RWPE2 (cell line): ENCODE data around the gene VTCN1.

Source experiments
- ATAC-seq: fragments of 200-7000 bp; cut with Tn5 transposase; 3 replicates; pipeline ENCODE4 v1.9.1; 2021; ENCODE audit warnings: low read depth
- DNase-seq: peaks from one replicate; pipeline ENCODE4 v3.0.0-alpha.2; 2020; ENCODE audit warnings: low spot score
- H3K27ac ChIP-seq: fragments of 450-650 bp; 2 replicates; pipeline ENCODE4 v1.5.1; 2017; ENCODE audit warnings: mild to moderate bottlenecking; ENCODE audit not compliant: poor library complexity, severe bottlenecking
- H3K27me3 ChIP-seq: fragments of 250-450 bp; sonication (Bioruptor Pico); 2 replicates; pipeline ENCODE4 v1.5.1; 2021; ENCODE audit warnings: mild to moderate bottlenecking, moderate library complexity; ENCODE audit not compliant: insufficient read depth, poor library complexity, severe bottlenecking
- H3K36me3 ChIP-seq: fragments of 250-450 bp; sonication (Bioruptor Pico); 2 replicates; pipeline ENCODE4 v1.5.1; 2020; ENCODE audit warnings: low read depth, mild to moderate bottlenecking, moderate library complexity
- H3K4me1 ChIP-seq: fragments of 250-450 bp; sonication (Bioruptor Pico); 2 replicates; pipeline ENCODE4 v1.5.1; 2021; ENCODE audit warnings: mild to moderate bottlenecking, moderate library complexity; ENCODE audit not compliant: insufficient read depth, poor library complexity, severe bottlenecking
- H3K4me3 ChIP-seq: fragments of 250-450 bp; sonication (Bioruptor Pico); 2 replicates; pipeline ENCODE4 v1.5.1; 2021; ENCODE audit warnings: mild to moderate bottlenecking, moderate library complexity; ENCODE audit not compliant: severe bottlenecking
- H3K9me3 ChIP-seq: fragments of 250-450 bp; sonication (Bioruptor Pico); 2 replicates; pipeline ENCODE4 v1.5.1; 2021; ENCODE audit warnings: mild to moderate bottlenecking, moderate library complexity; ENCODE audit not compliant: severe bottlenecking
- TF ChIP-seq, protein P1 (sequence below): fragments of 450-650 bp; IDR thresholded peaks from one replicate; pipeline ENCODE4 v1.5.1; 2017; ENCODE audit warnings: mild to moderate bottlenecking, moderate library complexity; ENCODE audit not compliant: poor library complexity, severe bottlenecking

The VTCN1 gene

DNA sequence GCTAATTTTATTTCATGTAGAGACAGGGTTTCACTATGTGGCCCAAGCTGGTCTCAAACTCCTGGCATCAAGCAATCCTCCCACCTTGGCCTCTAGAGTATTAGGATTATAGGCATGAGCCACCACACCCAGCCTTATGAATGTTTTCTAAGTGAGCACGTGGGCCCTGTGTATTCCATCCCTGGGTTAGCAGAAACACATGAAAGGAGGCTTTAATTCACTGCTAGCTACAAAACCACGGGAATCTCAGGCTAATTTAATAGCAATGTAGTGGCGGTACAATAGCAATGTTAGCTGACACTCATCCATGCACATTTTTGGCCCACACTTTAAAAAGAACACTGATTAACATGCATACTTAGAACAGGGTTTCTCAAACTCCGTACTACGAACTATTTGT lies 32.0 kb downstream of the VTCN1 start:
- H3K4me1 ChIP-seq, result peaks cover 7% of the 10 kb centered on the region
- ATAC-seq, result no peak
- no peaks in the 10 kb centered on the region for H3K27me3 ChIP-seq
- no peaks in the 10 kb centered on the region for H3K9me3 ChIP-seq
- TF ChIP-seq, protein P1, sequence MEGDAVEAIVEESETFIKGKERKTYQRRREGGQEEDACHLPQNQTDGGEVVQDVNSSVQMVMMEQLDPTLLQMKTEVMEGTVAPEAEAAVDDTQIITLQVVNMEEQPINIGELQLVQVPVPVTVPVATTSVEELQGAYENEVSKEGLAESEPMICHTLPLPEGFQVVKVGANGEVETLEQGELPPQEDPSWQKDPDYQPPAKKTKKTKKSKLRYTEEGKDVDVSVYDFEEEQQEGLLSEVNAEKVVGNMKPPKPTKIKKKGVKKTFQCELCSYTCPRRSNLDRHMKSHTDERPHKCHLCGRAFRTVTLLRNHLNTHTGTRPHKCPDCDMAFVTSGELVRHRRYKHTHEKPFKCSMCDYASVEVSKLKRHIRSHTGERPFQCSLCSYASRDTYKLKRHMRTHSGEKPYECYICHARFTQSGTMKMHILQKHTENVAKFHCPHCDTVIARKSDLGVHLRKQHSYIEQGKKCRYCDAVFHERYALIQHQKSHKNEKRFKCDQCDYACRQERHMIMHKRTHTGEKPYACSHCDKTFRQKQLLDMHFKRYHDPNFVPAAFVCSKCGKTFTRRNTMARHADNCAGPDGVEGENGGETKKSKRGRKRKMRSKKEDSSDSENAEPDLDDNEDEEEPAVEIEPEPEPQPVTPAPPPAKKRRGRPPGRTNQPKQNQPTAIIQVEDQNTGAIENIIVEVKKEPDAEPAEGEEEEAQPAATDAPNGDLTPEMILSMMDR, result no peak
- H3K27ac ChIP-seq, result no peak overlapping the region
- no peak overlapping the region for H3K4me3 ChIP-seq
- no peak for DNase-seq
- no peaks in the 10 kb centered on the region for H3K36me3 ChIP-seq

DNA sequence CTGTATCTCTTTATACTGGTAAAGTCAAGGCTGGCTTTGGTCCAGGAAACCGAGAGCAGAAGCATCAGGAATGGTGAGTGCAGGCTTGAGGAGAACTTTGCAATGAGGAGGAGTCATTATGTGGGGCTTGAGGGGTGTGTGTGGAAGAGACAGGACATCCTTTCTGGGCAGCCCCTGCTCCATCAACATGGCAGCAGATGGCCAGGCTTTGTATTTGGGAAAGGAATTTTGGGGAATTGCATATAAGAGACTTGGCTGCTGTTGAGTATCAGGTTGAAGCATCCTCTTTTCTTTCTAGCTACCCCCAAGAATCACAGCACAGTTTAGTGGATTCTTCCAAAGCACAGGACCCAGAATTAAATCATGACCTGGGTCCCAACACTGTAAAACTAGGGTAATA lies 33.4 kb downstream of the VTCN1 start:
- ATAC-seq, result no peak

GRCh38 chr1:117176579-117176978 lies 34.1 kb downstream of the VTCN1 start:
- no peaks in the 10 kb centered on the region for H3K9me3 ChIP-seq
- no peaks in the 10 kb centered on the region for H3K36me3 ChIP-seq
- TF ChIP-seq, protein P1, result no peak
- ATAC-seq, result no peak
- DNase-seq, result no peak
- no peak overlapping the region for H3K4me3 ChIP-seq
- peaks cover 9% of the 10 kb centered on the region for H3K4me1 ChIP-seq
- no peaks in the 10 kb centered on the region for H3K27me3 ChIP-seq
- H3K27ac ChIP-seq, result no peak overlapping the region

More for the DNA sequence above, 33.4 kb downstream of the VTCN1 start:
- Histone ChIP-seq H3K4me3 (no peak overlapping the region), H3K9me3 (no peaks in the 10 kb centered on the region), H3K27me3 (no peaks in the 10 kb centered on the region), H3K27ac (no peak overlapping the region), H3K4me1 (peaks cover 7% of the 10 kb centered on the region), H3K36me3 (no peaks in the 10 kb centered on the region)
- DNase-seq, result no peak
- TF ChIP-seq, protein P1, result no peak

DNA sequence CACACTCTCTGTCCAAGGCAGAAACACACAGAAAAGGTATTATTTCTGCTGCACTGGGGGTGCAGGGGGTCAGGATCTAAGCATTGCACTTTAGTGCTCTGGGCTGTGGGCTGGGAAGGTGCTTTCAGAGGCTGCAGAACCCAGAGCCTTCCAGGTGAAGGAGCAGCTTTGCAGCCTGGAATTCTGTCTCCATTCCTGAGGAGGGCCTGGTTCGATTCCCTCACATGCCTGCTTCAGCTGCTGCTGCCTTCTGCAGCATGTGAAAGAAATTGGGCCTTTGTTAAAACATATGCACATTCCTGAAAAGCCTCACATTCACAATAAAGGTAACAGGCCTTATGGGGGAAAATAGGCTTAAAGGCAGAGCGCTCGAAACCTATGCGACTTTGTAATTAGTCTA lies 35.9 kb downstream of the VTCN1 start:
- Histone ChIP-seq H3K27ac (no peak overlapping the region), H3K4me1 (peaks cover 10% of the 10 kb centered on the region), H3K9me3 (no peaks in the 10 kb centered on the region), H3K36me3 (no peaks in the 10 kb centered on the region), H3K4me3 (no peak overlapping the region), H3K27me3 (no peaks in the 10 kb centered on the region)
- ATAC-seq, result no peak
- TF ChIP-seq, protein P1, result no peak
- no peak for DNase-seq

GRCh38 chr1:117173691-117174090 lies 37.0 kb downstream of the VTCN1 start:
- Histone ChIP-seq H3K4me3 (no peak overlapping the region), H3K4me1 (peaks cover 4% of the 10 kb centered on the region), H3K9me3 (no peaks in the 10 kb centered on the region), H3K36me3 (no peaks in the 10 kb centered on the region), H3K27ac (no peak overlapping the region), H3K27me3 (no peaks in the 10 kb centered on the region)
- no peak for DNase-seq
- TF ChIP-seq, protein P1, result no peak
- ATAC-seq, result no peak
